ENCODE results near the gene PLEKHB2. TPM values are rescaled to one million over a fixed set of nuclear protein-coding genes. Genes with fewer than 3 reads are reported as not detected.
"Not testable (repeated sequence)": the region's sequence is repeated elsewhere in the genome, so short reads cannot be mapped to it uniquely, and the experiment has no call there.

The PLEKHB2 gene
- total and polyA plus RNA-seq, 4 donors: 23.4 to 93.6 (median 75.4) TPM

DNA sequence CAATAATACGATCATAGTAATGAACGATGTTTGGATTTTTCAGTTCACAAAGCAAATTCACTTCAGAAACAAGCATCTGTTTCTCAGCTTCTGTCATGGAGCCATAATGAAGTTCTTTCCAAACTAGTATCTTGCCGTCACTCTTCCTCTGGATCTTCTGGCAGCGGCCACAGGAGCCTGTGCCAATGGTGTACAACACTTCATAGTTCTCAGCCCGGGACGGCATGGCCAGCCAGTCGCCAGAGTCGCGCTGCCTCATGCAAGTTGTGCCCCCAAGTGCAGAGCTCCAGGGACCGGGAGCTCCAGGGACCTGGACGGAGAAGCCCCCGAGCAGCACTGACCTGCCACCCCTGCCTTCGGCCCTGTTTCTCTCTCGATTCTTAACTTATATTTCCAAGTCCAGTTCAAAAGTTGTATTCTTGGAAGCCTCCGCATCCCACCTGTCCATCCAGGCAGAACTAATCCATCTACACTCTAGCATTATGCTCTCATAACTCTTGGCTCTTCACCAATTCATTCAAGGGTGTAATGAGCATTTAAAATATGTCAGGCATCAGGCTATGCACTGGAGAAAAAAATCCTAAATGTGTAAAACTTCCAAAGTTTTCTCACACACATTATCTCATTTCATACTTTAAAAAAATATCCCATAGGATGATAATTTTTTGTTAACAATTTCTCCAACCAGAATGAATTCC lies 73.7 kb downstream of the PLEKHB2 start:
- H3K36me3 ChIP-seq (ENCODE audit: control insufficient read depth in 4 of 4, insufficient read depth in 4 of 4, low read length in 4 of 4); H3K9ac ChIP-seq (ENCODE audit: insufficient read depth in 1 of 2, low read length in 2 of 2); H3K27ac ChIP-seq (ENCODE audit: low read depth in 1 of 2, low read length in 1 of 2); H3K27me3 ChIP-seq (ENCODE audit: control insufficient read depth in 3 of 3, insufficient read depth in 3 of 3, low read length in 2 of 3); H3K4me3 ChIP-seq; H3K9me3 ChIP-seq (ENCODE audit: control insufficient read depth in 4 of 4, insufficient read depth in 3 of 4, low read length in 3 of 4); ATAC-seq (ENCODE audit: insufficient read depth, low FRiP score); H3K4me1 ChIP-seq (ENCODE audit: control insufficient read depth in 5 of 5, insufficient read depth in 5 of 5, low read length in 5 of 5): not testable (repeated sequence)
- WGBS, 2 donors: 81 to 88% methylated on average over 15 of the region's 15 CpGs
- peak in 1 of 3 donors; percentile 9 for DNase-seq

- 78 to 86% methylated on average over 4 of the region's 4 CpGs for WGBS, 2 donors
Observed at GRCh38 chr2:131181451-131181850, 76.3 kb downstream of the PLEKHB2 start.

DNA sequence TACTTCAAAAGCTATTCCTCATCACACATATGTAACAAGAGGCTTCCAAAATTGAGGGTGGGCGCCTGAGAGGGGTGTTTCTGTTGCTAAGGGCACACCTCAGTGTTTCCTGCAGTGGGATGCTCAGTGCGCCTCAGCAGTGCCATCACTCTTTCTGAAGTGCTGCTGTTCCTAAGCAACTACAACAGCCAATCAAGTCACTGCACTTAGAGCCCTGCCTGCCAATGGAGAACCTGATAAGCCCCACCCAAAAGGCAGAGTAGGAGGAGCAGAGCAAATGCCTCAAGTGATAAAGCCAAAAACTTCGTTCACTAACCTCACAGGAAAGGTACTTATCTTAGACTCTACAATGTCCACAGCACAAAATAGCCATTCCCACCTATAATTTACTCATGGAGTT lies 88.3 kb downstream of the PLEKHB2 start:
- not testable (repeated sequence) for DNase-seq; H3K4me1 ChIP-seq (ENCODE audit: control insufficient read depth in 5 of 5, insufficient read depth in 5 of 5, low read length in 5 of 5); H3K4me3 ChIP-seq; H3K27ac ChIP-seq (ENCODE audit: low read depth in 1 of 2, low read length in 1 of 2); H3K9ac ChIP-seq (ENCODE audit: insufficient read depth in 1 of 2, low read length in 2 of 2); ATAC-seq (ENCODE audit: insufficient read depth, low FRiP score); H3K27me3 ChIP-seq (ENCODE audit: control insufficient read depth in 3 of 3, insufficient read depth in 3 of 3, low read length in 2 of 3); H3K36me3 ChIP-seq (ENCODE audit: control insufficient read depth in 4 of 4, insufficient read depth in 4 of 4, low read length in 4 of 4); H3K9me3 ChIP-seq (ENCODE audit: control insufficient read depth in 4 of 4, insufficient read depth in 3 of 4, low read length in 3 of 4)
- WGBS, 2 donors: 21 to 25% methylated on average over 3 of the region's 3 CpGs

More at GRCh38 chr2:131181451-131181850, 76.3 kb downstream of the PLEKHB2 start:
- not testable (repeated sequence) for H3K9me3 ChIP-seq (ENCODE audit: control insufficient read depth in 4 of 4, insufficient read depth in 3 of 4, low read length in 3 of 4); H3K4me3 ChIP-seq; ATAC-seq (ENCODE audit: insufficient read depth, low FRiP score); DNase-seq; H3K27ac ChIP-seq (ENCODE audit: low read depth in 1 of 2, low read length in 1 of 2); H3K4me1 ChIP-seq (ENCODE audit: control insufficient read depth in 5 of 5, insufficient read depth in 5 of 5, low read length in 5 of 5); H3K36me3 ChIP-seq (ENCODE audit: control insufficient read depth in 4 of 4, insufficient read depth in 4 of 4, low read length in 4 of 4); H3K9ac ChIP-seq (ENCODE audit: insufficient read depth in 1 of 2, low read length in 2 of 2); H3K27me3 ChIP-seq (ENCODE audit: control insufficient read depth in 3 of 3, insufficient read depth in 3 of 3, low read length in 2 of 3)

DNA sequence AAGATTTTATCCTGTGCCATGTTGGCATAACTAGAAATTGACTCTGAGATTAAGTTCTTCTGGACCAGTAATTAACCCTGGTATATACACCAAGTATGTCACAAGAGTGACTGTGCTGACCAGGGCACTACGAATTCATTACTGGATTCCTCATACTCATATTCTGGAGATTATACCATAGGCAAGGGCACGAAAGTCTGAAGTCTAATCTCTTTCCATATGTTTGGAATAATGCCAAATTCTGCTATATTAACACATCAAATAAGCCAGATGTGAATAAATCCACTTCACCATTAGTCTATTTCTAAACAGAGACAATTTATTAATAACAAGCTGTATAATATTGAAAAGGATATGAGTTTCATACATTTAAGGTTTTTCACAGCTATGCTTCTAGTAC lies 91.0 kb downstream of the PLEKHB2 start:
- H3K36me3 ChIP-seq (ENCODE audit: control insufficient read depth in 4 of 4, insufficient read depth in 4 of 4, low read length in 4 of 4); H3K4me1 ChIP-seq (ENCODE audit: control insufficient read depth in 5 of 5, insufficient read depth in 5 of 5, low read length in 5 of 5); H3K9me3 ChIP-seq (ENCODE audit: control insufficient read depth in 4 of 4, insufficient read depth in 3 of 4, low read length in 3 of 4); H3K4me3 ChIP-seq; H3K27me3 ChIP-seq (ENCODE audit: control insufficient read depth in 3 of 3, insufficient read depth in 3 of 3, low read length in 2 of 3); DNase-seq; ATAC-seq (ENCODE audit: insufficient read depth, low FRiP score); H3K27ac ChIP-seq (ENCODE audit: low read depth in 1 of 2, low read length in 1 of 2); H3K9ac ChIP-seq (ENCODE audit: insufficient read depth in 1 of 2, low read length in 2 of 2): not testable (repeated sequence)
- 59 to 61% methylated on average over 2 of the region's 2 CpGs for WGBS, 2 donors

Small RNAs within 50 kb of the gene (small RNA-seq; reads per million reads assigned to genes)
- gene AC009477.1 (ENCODE audit: low replicate concordance): not detected

Other genes starting within 250 kb of the PLEKHB2 start
- gene FAM168B, start 11.9 kb upstream of the PLEKHB2 start, total RNA-seq: 10 to 100 TPM; 36.4 to 79.7 TPM
- 10 to 100 TPM; 20.4 to 43.8 TPM for gene FAM168B, start 11.9 kb upstream of the PLEKHB2 start, polyA plus RNA-seq
- under 1 TPM; 0.09 to 0.37 TPM for gene POTEE, start 104.2 kb downstream of the PLEKHB2 start, total RNA-seq
- not detected for gene POTEE, start 104.2 kb downstream of the PLEKHB2 start, polyA plus RNA-seq

Measured in lung (tissue), 11 donors.